GM12873 (cell line): ENCODE data around the gene SNRNP48.

ENCODE experiments used
- TF ChIP-seq, protein P1 (sequence below): IDR thresholded peaks from 2 replicates; pipeline ENCODE4 v1.5.1; 2012; ENCODE audit warnings: low read depth, mild to moderate bottlenecking, moderate library complexity, low read length, control low read depth; ENCODE audit not compliant: insufficient read depth; ENCODE audit errors: missing control alignments

The SNRNP48 gene, protein sequence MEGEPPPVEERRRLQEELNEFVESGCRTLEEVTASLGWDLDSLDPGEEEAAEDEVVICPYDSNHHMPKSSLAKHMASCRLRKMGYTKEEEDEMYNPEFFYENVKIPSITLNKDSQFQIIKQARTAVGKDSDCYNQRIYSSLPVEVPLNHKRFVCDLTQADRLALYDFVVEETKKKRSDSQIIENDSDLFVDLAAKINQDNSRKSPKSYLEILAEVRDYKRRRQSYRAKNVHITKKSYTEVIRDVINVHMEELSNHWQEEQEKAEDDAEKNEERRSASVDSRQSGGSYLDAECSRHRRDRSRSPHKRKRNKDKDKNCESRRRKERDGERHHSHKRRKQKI

DNA sequence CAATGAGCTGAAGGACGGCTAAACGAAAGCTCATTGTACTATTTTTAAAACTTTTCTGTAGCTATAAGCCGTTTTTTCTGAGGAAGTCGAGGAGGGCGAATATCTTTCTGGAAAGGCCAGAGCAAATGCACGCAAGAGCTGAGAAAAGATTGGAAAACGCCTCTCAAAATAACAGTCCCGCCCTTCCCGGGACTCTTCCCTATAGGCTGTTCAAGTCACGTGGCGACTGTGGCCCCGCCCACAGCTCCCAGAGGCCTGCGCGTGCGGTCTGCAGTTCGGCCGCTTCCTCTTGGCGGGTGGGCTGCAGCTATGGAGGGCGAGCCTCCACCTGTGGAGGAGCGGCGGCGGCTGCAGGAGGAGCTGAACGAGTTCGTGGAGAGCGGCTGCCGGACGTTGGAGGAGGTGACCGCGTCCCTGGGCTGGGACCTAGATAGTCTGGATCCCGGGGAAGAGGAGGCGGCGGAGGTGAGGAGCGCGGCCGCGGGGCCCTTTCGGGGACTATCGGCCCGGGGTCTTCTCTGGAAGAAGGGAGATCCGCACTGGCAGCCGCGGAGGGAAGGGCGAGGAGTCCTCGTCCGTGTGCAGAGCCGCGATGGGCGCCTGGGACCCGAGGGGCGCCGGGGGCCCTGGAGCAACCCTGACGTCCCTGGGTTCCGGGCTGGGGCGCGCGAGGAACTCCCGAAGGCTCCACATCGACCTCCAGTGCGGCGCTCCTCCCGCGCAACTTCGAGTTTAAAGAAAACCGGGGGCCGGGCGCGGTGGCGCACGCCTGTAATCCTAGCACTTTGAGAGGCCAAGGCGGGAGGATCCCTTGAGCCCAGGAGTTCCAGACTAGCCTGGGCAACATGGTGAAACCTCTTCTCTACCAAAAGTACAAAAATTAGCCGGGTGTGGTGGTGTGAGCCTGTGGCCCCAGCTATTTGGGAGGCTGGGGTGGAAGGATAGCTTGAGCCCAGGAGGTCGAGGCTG, at the start of gene SNRNP48:
TSS of gene SNRNP48 (plus strand) at position 250 of the 969 bp plus-strand sequence. CDS start at position 310, 60 bp downstream.
- TF ChIP-seq, protein P1, sequence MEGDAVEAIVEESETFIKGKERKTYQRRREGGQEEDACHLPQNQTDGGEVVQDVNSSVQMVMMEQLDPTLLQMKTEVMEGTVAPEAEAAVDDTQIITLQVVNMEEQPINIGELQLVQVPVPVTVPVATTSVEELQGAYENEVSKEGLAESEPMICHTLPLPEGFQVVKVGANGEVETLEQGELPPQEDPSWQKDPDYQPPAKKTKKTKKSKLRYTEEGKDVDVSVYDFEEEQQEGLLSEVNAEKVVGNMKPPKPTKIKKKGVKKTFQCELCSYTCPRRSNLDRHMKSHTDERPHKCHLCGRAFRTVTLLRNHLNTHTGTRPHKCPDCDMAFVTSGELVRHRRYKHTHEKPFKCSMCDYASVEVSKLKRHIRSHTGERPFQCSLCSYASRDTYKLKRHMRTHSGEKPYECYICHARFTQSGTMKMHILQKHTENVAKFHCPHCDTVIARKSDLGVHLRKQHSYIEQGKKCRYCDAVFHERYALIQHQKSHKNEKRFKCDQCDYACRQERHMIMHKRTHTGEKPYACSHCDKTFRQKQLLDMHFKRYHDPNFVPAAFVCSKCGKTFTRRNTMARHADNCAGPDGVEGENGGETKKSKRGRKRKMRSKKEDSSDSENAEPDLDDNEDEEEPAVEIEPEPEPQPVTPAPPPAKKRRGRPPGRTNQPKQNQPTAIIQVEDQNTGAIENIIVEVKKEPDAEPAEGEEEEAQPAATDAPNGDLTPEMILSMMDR, result no peak

DNA sequence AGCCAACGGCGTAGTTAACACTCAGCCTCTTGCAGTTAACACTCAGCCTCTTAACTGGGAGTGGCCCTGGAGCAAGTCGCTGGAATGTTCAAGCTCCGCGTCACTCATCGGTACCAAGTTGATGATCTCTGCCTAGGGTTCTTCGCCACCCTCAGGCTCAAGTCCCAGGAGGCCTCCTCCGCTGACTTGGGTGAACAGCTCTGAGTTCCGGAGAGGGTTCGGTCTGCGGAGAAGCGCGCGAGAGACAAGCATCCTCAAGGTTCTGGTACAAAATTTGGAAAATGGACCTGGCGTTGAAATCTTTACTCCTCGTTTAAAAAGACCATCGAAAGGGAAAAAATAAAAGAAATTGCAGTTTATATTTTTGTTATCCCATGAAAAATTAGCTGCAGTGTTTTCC, 49.4 kb upstream of the SNRNP48 start:
- TF ChIP-seq, protein P1, result no peak

DNA sequence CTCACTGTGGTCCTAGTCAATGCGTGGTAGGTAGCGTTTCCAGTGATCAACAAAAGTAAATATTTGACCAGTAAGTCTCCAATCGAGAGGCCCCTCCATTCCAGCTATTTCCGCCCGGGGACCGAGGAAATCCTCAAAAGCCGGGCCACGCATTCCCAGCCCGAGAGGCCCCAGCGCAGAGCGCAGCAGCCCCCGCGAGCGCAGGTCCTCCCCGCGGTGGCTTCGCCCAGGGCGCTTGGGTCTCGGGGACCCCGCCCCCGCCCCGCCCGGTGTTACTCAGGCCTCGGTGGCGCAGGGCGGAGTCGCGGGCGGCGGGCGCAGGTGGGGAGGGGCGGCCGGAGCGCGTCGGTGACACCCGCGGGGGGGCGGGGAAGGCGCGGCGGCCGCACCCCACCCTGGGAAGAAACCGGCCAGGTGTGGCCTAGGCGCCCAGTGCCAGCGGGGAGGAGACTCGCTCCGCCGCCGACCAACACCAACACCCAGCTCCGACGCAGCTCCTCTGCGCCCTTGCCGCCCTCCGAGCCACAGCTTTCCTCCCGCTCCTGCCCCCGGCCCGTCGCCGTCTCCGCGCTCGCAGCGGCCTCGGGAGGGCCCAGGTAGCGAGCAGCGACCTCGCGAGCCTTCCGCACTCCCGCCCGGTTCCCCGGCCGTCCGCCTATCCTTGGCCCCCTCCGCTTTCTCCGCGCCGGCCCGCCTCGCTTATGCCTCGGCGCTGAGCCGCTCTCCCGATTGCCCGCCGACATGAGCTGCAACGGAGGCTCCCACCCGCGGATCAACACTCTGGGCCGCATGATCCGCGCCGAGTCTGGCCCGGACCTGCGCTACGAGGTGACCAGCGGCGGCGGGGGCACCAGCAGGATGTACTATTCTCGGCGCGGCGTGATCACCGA, 48.6 kb upstream of the SNRNP48 start, which contains the start of gene DSP:
TSS of gene DSP (plus strand) at position 497 of the 890 bp plus-strand sequence. CDS start at position 742, 245 bp downstream.
- TF ChIP-seq, protein P1, result no peak

DNA sequence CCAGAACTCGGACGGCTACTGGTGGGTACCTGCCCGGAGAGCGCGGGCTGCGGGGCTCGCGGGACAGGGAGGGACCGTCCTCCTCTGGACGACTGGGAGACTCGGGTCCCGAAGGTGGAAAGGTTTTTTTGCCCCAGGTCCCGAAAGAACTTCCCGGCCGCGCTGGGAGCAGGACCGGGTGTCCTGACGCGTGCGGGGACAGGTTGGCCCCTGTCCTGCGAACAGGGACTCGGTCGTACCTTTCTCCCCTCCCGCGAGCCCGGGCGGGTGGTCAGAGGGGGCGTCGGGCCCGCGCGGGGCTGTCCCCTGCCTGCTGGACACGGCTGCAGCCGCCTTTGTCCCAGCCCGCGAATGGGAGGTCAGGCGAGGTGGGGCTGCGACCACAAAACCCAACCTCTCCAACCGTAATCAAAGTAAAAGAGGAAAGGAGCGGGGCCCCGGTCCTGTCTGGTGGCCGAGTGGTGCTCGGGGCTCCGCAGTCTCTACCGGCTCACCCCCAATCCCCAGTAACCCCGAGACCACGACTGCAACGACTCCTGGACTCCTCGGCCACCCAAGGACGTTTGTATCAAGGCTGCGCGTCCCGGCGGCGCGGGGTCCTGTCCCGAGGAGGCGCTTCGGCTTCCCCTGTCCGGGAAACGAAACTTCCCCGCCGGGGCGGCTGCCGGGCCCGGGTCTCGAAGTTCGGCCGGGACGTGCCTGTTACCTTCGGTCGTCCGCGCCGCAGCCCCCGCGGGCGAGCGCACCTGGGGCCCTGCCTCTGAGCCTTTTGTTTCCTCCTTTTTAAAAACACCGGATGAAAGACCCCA, 47.7 kb upstream of the SNRNP48 start:
- TF ChIP-seq, protein P1, result no peak

DNA sequence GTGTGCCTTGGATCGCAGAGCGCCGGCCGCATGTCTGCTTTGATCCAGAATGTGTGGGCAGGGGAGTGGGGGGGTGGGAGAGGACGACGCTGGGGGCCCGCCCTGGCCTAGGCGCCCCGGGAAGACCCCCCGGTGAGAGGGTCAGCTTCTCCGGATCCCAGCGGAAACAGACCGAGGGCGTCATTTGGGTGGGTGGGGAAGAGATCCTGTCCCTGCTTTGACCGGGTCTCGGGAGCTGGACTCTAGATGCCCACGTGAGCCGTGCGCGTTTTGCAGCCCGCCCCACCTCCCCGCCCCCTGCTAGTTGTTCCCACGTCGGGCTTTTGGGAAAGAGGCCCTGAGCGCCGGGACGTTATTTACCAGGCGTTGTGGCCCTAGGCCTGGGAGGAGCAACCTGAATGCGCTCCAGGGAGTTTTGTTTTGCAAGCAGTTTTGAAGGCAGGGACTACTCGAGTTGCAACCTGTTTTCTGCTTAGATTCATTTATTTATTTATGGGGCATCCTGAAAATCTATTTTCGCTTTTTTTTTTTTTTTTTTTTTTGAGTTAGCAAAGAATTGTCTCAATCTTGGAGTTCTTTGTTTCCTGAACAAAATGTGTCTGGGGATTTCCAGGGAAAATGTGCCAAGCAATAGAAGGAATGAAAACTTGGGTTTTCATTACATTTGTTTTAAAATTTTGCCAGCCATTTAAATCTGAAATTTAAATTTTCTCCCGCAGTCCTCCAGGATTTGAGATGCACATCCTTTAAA, 46.9 kb upstream of the SNRNP48 start:
- TF ChIP-seq, protein P1, result no peak
